ENCODE results near the gene RHOF.

Gene RHOF

GRCh38 chr12:121793440-121793837 is at the start of gene RHOF:
RHOF (minus strand) TSS chr12:121793688; CDS start chr12:121793633, 55 bp downstream.
- no peak for DNase-seq

GRCh38 chr12:121839993-121840761 is 46.7 kb upstream of the RHOF start:
- DNase-seq: no peak

- peak; percentile 94 for DNase-seq
These were observed 45.9 kb upstream of the RHOF start for GRCh38 chr12:121839106-121839992.

GRCh38 chr12:121838126-121838525 is 44.6 kb upstream of the RHOF start:
- DNase-seq: no peak

GRCh38 chr12:121837680-121838079 is 44.2 kb upstream of the RHOF start:
- no peak for DNase-seq

- no peak for DNase-seq
These were observed 38.2 kb upstream of the RHOF start for GRCh38 chr12:121831571-121832245.

GRCh38 chr12:121830588-121831265 is 37.2 kb upstream of the RHOF start:
- no peak for DNase-seq

GRCh38 chr12:121830134-121830533 is 36.6 kb upstream of the RHOF start:
- DNase-seq: no peak

GRCh38 chr12:121829250-121829918 is 35.9 kb upstream of the RHOF start:
- DNase-seq: no peak

GRCh38 chr12:121828826-121829225 is 35.3 kb upstream of the RHOF start:
- DNase-seq: no peak

GRCh38 chr12:121828306-121828705 is 34.8 kb upstream of the RHOF start:
- no peak for DNase-seq

GRCh38 chr12:121827351-121828099 is 34.0 kb upstream of the RHOF start:
- no peak for DNase-seq

GRCh38 chr12:121826318-121827150 is 33.0 kb upstream of the RHOF start:
- DNase-seq: no peak

GRCh38 chr12:121825041-121825523 is 31.6 kb upstream of the RHOF start:
- no peak for DNase-seq

GRCh38 chr12:121823727-121824115 is 30.2 kb upstream of the RHOF start:
- DNase-seq: no peak

- no peak for DNase-seq
These were observed 29.7 kb upstream of the RHOF start for GRCh38 chr12:121823101-121823726.

- no peak for DNase-seq
These were observed 29.1 kb upstream of the RHOF start for GRCh38 chr12:121822393-121823100.

GRCh38 chr12:121820056-121820455 is 26.6 kb upstream of the RHOF start:
- DNase-seq: no peak

All from DMS153 (cell line).